ENCODE measurements around the gene REEP3.
"Not testable (repeated sequence)": the region's sequence is repeated elsewhere in the genome, so short reads cannot be mapped to it uniquely, and the experiment has no call there.

REEP3 gene

GRCh38 chr10:63520500-63521415, at the start of gene REEP3:
TSS of gene REEP3 (plus strand) at chr10:63521401. CDS start at chr10:63521546, 145 bp downstream.
- peak; percentile 7 to 14 for DNase-seq (ENCODE audit: low read depth in 1 of 2, low spot score in 1 of 2)

- DNase-seq (ENCODE audit: low read depth in 1 of 2, low spot score in 1 of 2): no peak
Observed at GRCh38 chr10:63474488-63474887, 46.7 kb upstream of the REEP3 start.

GRCh38 chr10:63477927-63478326, 43.3 kb upstream of the REEP3 start:
- DNase-seq (ENCODE audit: low read depth in 1 of 2, low spot score in 1 of 2): no peak

GRCh38 chr10:63478564-63478963, 42.6 kb upstream of the REEP3 start:
- no peak for DNase-seq (ENCODE audit: low read depth in 1 of 2, low spot score in 1 of 2)

- DNase-seq (ENCODE audit: low read depth in 1 of 2, low spot score in 1 of 2): no peak
Observed at GRCh38 chr10:63480237-63480636, 41.0 kb upstream of the REEP3 start.

GRCh38 chr10:63481815-63482421, 39.3 kb upstream of the REEP3 start:
- DNase-seq (ENCODE audit: low read depth in 1 of 2, low spot score in 1 of 2): no peak

- no peak for DNase-seq (ENCODE audit: low read depth in 1 of 2, low spot score in 1 of 2)
Observed at GRCh38 chr10:63483983-63484382, 37.2 kb upstream of the REEP3 start.

GRCh38 chr10:63487990-63488389, 33.2 kb upstream of the REEP3 start:
- no peak for DNase-seq (ENCODE audit: low read depth in 1 of 2, low spot score in 1 of 2)

- no peak for DNase-seq (ENCODE audit: low read depth in 1 of 2, low spot score in 1 of 2)
Observed at GRCh38 chr10:63489838-63490237, 31.4 kb upstream of the REEP3 start.

GRCh38 chr10:63491588-63492316, 29.4 kb upstream of the REEP3 start:
- no peak for DNase-seq (ENCODE audit: low read depth in 1 of 2, low spot score in 1 of 2)

- not testable (repeated sequence) for DNase-seq (ENCODE audit: low read depth in 1 of 2, low spot score in 1 of 2)
Observed at GRCh38 chr10:63492317-63492690, 28.9 kb upstream of the REEP3 start.

GRCh38 chr10:63493004-63493403, 28.2 kb upstream of the REEP3 start:
- no peak for DNase-seq (ENCODE audit: low read depth in 1 of 2, low spot score in 1 of 2)

- DNase-seq (ENCODE audit: low read depth in 1 of 2, low spot score in 1 of 2): no peak
Observed at GRCh38 chr10:63494951-63495350, 26.2 kb upstream of the REEP3 start.

- DNase-seq (ENCODE audit: low read depth in 1 of 2, low spot score in 1 of 2): no peak
Observed at GRCh38 chr10:63496561-63496960, 24.6 kb upstream of the REEP3 start.

- DNase-seq (ENCODE audit: low read depth in 1 of 2, low spot score in 1 of 2): no peak
Observed at GRCh38 chr10:63497321-63497720, 23.9 kb upstream of the REEP3 start.

- no peak for DNase-seq (ENCODE audit: low read depth in 1 of 2, low spot score in 1 of 2)
Observed at GRCh38 chr10:63498665-63499064, 22.5 kb upstream of the REEP3 start.

- not testable (repeated sequence) for DNase-seq (ENCODE audit: low read depth in 1 of 2, low spot score in 1 of 2)
Observed at GRCh38 chr10:63500551-63500950, 20.6 kb upstream of the REEP3 start.

GRCh38 chr10:63501954-63502353, 19.2 kb upstream of the REEP3 start:
- no peak for DNase-seq (ENCODE audit: low read depth in 1 of 2, low spot score in 1 of 2)

- no peak for DNase-seq (ENCODE audit: low read depth in 1 of 2, low spot score in 1 of 2)
Observed at GRCh38 chr10:63502832-63503231, 18.4 kb upstream of the REEP3 start.

- no peak for DNase-seq (ENCODE audit: low read depth in 1 of 2, low spot score in 1 of 2)
Observed at GRCh38 chr10:63503395-63503794, 17.8 kb upstream of the REEP3 start.

GRCh38 chr10:63504145-63504881, 16.9 kb upstream of the REEP3 start:
- no peak for DNase-seq (ENCODE audit: low read depth in 1 of 2, low spot score in 1 of 2)

Measured in activated T-helper 1 cell treated with anti-CD3 and anti-CD28 coated beads, Interleukin-2, amount 50 U/mL, for 16 hours (primary cell).